Fibroblast of skin of right quadriceps (primary cell): ENCODE measurements around the gene LRRN4CL.
"Not testable (repeated sequence)": the region's sequence is repeated elsewhere in the genome, so short reads cannot be mapped to it uniquely, and the experiment has no call there.

ENCODE experiments used
- DNase-seq: peaks from one replicate; pipeline ENCODE4 v3.0.0-alpha.2; 2013

The LRRN4CL gene

DNA sequence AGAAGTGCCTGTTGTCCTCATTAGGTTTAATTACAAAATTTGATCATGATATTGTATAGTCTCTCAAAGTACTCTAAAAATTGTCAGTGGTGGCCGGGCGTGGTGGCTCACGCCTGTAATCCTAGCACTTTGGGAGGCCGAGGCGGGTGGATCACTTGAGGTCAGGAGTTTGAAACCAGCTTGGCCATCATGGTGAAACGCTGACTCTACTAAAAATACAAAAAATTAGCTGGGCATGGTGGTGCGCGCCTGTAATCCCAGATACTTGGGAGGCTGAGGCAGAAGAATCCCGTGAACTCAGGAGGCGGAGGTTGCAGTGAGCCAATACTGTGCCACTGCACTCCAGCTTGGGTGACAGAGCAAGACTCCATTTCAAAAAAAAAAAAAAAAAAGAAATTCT is 13.9 kb downstream of the LRRN4CL start:
- DNase-seq = not testable (repeated sequence)

- DNase-seq = no peak
Observed at GRCh38 chr11:62673196-62673525, 16.2 kb downstream of the LRRN4CL start.

- DNase-seq = peak; percentile 87
Observed at GRCh38 chr11:62671608-62672389, 17.5 kb downstream of the LRRN4CL start, which contains the start of the genes LBHD1 and UQCC3. Gene LBHD1, minus strand, starts transcription at chr11:62672267. Its CDS starts 2,236 bp downstream, at chr11:62670031. Gene UQCC3, plus strand, starts transcription at chr11:62671673. Its CDS starts 73 bp downstream, at chr11:62671746.

- no peak for DNase-seq
Observed at GRCh38 chr11:62671236-62671607, 18.1 kb downstream of the LRRN4CL start.

- no peak for DNase-seq
Observed at GRCh38 chr11:62669420-62670161, 19.7 kb downstream of the LRRN4CL start.

DNA sequence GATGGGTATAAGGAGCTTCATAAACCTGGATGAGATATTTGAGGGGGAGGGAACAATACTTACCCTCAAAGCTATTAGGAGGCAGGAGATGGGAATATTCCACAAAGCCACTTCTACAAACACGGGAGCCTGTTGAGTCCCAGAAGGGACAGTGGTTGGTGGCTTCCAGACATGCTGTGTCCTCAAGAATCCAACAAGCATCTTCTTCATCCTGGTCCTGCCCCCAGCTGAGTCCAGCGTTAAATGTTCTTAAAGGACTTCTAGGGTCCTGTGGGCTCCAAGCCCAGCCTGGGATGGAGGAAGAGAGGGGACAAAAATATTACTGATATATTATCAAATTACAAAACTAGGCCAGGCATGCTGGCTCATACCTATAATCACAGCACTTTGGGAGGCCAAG is 21.9 kb downstream of the LRRN4CL start:
- no peak for DNase-seq

GRCh38 chr11:62666259-62666926 is 22.9 kb downstream of the LRRN4CL start:
- no peak for DNase-seq

DNA sequence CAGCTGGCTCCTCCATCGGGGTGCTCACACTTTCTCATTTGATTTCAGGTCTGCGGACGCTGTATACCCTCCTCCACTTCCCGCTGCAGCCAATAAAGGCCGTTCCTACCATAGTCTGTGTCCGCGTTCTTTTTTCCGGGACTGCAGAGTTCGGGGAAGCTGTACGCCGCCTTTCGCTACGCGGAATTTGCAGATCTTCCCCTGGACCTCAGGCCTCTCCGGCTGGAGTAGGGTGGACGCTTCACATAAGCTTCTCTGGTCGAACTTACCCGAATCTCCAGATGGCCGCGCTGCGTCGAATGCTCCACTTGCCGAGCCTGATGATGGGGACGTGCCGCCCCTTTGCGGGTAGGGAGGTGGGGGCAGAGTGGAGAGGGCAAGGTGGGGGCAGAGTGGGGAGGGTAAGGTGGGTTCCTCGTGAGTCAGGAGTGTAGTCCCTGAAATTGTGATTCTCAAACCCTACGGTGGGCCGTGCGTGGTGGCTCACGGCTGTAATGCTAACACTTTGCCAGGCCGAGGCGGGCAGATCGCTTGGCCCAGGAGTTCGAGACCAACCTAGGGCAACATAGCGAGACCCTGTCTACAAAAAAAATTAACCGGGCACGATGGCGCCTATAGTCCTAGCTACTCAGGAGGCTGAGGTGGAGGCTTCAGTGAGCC is 23.6 kb downstream of the LRRN4CL start:
- peak; percentile 44 for DNase-seq

DNA sequence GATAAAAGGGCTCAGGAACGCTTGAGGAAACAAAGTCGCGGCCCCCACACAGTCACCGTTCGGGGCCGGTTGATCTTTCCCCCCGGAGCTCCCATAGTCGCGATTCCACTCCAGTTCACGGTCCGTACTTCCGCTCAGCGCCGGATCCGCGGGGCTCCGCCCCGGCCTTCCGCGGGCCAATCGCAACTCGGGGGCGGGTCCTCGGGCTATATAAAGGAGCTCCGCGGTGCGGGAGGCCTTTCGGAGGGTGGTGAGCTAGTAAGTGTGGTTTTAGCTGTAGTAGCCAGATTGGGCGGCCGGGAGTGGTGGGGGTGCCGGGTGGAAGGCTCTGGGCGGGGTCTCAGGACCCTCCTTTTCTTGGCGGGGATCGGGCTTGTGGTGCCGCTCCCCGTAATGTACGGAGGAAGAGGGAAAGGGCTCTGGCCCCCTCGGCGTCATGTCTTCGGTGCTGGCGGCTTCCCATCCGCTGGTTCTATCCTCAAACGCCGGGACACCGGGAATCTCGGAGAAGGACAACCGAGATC is 24.2 kb downstream of the LRRN4CL start, which contains the start of the genes C11orf98 and CSKMT:
Gene C11orf98, minus strand, starts transcription at position 136 of the 524 bp plus-strand sequence. Its CDS starts 41 bp downstream, at position 95.
Gene CSKMT, plus strand, starts transcription at position 238 of the 524 bp plus-strand sequence. CDS start 568 bp downstream, outside the sequence.
- peak; percentile 94 for DNase-seq

DNA sequence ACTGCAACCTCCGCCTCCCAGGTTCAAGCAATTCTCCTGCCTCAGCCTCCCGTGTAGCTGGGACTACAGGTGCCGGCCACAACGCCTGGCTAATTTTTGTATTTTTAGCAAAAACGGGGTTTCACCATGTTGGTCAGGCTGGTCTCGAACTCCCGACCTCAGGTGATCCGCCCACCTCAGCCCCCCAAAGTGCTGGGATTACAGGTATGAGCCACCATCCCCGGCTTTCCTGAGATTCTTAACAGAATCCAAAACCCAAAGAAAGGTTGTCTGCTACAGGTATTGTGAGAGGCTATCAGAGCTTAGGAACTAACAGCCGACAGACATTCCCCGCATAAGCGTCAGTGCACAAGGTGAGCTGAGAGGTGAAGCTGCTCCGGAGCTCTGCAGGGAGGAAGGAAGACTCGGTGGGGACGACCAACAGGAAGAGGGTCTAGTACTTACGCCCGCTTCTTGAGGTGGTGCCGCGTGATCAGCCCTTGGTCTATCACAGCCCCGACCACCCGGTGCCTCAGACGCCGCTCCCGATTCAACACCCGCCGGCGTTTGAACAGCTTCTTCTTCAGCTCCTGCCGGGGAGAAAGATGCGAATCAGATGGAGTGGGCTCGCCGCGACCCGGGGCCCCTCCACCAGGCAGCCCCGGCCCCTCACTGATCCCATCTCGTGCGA is 24.8 kb downstream of the LRRN4CL start:
- no peak for DNase-seq

DNA sequence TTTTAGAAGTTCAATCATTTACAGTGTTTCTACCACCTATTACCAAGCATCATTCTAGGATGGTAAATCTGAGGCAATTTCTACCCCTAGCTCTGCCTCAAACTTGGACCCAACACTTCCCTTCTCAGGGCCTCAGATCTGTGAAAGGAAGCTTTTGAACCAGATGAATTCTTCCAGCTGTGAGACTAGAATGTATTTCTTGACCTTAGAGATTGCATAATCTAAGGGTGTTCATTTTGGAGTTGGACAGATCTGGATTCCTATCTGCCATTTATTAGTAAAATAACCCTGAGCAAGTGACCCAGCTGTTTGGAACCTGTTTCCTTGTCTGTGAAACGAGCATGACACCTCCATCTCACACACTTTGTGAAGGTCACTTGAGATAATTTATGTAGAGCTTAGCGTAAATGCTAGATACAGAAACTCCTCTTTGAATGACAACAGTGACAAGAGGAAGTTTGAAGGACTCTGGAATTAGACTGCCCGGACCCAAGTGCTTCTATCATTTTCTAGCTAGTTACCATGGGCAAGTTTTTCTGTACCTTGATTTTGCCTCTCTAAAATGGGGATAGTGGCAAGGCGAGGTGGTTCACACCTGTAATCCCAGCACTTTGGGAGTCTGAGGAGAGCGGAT is 32.4 kb downstream of the LRRN4CL start:
- no peak for DNase-seq

GRCh38 chr11:62654297-62654696 is 35.0 kb downstream of the LRRN4CL start:
- no peak for DNase-seq

- DNase-seq = no peak
Observed at GRCh38 chr11:62652161-62653006, 36.9 kb downstream of the LRRN4CL start.

DNA sequence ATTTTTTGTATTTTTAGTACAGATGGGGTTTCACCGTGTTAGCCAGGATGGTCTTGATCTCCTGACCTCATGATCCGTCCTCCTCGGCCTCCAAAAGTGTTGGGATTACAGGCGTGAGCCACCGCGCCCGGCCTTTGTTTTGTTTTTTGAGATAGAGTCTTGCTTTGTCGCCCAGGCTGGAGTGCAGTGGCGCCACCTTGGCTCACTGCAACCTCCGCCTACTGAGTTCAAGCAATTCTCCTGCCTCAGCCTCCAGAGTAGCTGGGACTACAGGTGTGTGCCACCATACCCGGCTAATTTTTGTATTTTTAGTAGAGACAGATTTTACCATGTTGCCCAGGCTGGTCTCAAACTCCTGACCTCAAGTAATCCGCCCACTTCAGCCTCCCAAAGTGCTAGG is 39.0 kb downstream of the LRRN4CL start:
- DNase-seq = not testable (repeated sequence)

DNA sequence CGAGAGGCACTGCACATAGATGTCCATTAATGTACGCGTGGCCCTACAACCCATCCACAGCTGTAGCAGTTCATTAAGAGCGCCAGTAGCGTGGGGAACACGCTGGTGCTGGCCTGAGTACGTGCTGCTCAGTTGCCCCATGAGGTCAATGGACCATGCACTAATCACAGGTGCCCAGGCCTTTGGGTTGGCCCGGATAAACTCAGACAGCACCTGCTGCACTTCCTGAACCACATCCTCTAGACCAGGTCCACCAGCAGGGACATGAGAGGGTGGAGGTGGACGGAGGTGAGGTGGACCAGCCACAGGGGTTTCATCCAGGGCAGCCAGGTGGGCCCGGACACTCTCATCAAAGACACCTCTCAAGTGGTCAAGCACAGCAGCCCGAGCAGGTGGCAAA is 39.8 kb downstream of the LRRN4CL start:
- no peak for DNase-seq

- no peak for DNase-seq
Observed at GRCh38 chr11:62648967-62649364, 40.4 kb downstream of the LRRN4CL start.

DNA sequence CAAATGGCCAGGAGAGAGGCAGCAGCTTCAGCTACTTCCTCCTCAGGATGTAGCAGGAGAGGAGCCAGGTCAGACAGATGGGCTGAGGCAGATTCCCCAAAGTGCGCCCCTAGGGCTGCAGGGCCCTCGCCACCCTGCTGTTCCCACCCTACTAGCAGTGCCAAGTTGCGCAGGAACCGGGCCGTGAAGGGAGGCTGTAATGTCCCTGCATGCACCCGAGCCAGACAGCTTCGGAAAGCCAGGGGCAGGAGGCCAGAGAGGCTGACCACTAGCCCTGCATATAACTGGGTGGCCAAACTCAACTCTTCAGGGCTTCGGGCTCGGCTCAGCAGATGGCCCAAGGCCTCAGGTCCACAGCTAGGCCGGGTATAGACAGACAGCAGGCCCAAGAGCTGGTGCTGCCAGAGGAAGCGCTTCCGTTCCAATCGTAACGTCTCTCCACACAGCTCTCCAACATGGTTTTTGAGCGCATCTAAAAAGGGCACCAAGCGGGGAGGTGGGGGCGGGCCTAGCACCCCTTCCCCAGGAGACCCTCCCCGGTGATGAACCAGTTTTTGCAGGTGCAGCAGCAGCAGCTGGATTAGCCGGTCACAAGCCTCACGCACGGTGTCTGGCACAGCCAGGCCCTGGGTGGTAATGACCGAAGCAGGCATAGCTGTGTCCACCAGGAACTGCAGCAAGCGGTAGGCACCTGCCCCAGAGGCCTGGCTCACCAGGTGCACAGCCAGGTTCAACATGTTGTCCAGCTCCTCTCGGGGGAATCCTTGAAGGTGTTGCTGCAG is 41.0 kb downstream of the LRRN4CL start:
- DNase-seq = no peak

- DNase-seq = no peak
Observed at GRCh38 chr11:62647609-62648005, 41.7 kb downstream of the LRRN4CL start.

- no peak for DNase-seq
Observed at GRCh38 chr11:62646825-62647608, 42.3 kb downstream of the LRRN4CL start.
